ENCODE results near the gene CPNE9.

CPNE9 gene

DNA sequence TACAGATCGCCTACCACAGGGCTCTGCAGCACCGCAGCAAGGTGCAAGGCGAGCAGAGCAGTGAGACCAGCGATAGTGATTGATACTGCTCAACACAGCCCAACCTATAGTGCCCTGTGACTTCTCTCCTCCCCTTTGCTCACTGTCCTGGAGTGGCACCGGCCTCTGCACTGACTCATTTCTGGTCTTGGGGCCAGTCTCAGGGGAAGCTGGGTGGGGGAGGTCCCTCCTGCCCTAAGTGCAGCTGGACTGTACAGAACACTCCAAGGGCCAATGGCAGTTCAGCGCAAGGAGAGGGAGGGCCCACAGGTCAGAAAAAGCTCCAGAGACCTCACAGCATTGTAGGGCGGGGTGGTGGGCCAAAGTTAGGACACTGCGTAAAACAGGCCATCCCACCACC is 43.6 kb downstream of the CPNE9 start:
- Histone ChIP-seq H3K36me3 (peaks cover 37% of the 10 kb centered on the region), H3K27me3 (no peaks in the 10 kb centered on the region), H3K4me3 (ENCODE audit: low read depth, low read length) (no peak overlapping the region), H3K4me1 (no peaks in the 10 kb centered on the region), H3K9me3 (no peaks in the 10 kb centered on the region)
- DNase-seq: no peak
- TF ChIP-seq, protein P1, sequence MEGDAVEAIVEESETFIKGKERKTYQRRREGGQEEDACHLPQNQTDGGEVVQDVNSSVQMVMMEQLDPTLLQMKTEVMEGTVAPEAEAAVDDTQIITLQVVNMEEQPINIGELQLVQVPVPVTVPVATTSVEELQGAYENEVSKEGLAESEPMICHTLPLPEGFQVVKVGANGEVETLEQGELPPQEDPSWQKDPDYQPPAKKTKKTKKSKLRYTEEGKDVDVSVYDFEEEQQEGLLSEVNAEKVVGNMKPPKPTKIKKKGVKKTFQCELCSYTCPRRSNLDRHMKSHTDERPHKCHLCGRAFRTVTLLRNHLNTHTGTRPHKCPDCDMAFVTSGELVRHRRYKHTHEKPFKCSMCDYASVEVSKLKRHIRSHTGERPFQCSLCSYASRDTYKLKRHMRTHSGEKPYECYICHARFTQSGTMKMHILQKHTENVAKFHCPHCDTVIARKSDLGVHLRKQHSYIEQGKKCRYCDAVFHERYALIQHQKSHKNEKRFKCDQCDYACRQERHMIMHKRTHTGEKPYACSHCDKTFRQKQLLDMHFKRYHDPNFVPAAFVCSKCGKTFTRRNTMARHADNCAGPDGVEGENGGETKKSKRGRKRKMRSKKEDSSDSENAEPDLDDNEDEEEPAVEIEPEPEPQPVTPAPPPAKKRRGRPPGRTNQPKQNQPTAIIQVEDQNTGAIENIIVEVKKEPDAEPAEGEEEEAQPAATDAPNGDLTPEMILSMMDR (IDR thresholded peaks at IDR 0.05; ENCODE audit: low read depth, low read length): no peak

DNA sequence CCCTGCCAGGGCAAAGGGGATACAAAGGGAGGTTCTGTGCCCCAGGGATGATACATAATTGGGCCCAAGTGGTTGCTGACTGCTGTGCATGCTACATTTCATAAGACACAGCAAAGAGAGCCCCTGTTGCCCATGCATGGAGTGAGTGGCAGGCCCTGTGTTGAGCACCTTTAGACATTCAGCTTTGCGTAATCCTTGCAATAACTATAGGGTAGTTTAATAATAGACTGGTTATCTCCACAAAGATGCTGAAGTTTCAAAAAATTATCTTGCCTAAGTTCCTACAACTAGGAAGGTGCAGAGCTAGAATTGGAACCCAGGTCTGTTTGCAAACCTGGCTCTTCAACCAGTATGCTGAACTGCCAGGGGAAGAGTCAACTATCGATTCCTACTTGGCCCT is 44.4 kb downstream of the CPNE9 start:
- H3K36me3 ChIP-seq: peaks cover 32% of the 10 kb centered on the region
- H3K9me3 ChIP-seq: no peaks in the 10 kb centered on the region
- no peaks in the 10 kb centered on the region for H3K27me3 ChIP-seq
- no peak overlapping the region for H3K4me3 ChIP-seq (ENCODE audit: low read depth, low read length)
- H3K4me1 ChIP-seq: no peaks in the 10 kb centered on the region
- TF ChIP-seq, protein P1 (IDR thresholded peaks at IDR 0.05; ENCODE audit: low read depth, low read length): no peak
- no peak for DNase-seq

DNA sequence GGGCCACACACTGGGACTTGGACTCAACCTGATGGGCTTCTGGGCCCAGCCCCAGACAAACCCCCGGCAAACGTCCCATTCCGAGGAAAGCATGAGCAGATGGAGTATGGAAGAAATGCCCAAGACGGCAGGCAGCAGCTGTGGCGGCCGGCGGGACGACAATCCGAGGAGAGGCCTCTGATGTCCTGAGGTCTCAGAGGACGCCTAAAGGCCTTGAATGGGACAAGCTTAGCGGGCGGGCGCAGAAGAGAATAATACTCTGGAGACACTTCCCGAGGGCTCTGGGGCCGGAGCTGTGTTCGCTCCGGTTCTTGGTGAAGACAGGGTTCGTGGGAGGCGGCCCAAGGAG is 45.6 kb downstream of the CPNE9 start:
- Histone ChIP-seq H3K36me3 (peaks cover 22% of the 10 kb centered on the region), H3K9me3 (no peaks in the 10 kb centered on the region), H3K4me1 (no peaks in the 10 kb centered on the region), H3K27me3 (no peaks in the 10 kb centered on the region), H3K4me3 (ENCODE audit: low read depth, low read length) (peak overlapping the region; percentile 74)
- TF ChIP-seq, protein P1 (IDR thresholded peaks at IDR 0.05; ENCODE audit: low read depth, low read length): no peak
- DNase-seq: peak; percentile 22

DNA sequence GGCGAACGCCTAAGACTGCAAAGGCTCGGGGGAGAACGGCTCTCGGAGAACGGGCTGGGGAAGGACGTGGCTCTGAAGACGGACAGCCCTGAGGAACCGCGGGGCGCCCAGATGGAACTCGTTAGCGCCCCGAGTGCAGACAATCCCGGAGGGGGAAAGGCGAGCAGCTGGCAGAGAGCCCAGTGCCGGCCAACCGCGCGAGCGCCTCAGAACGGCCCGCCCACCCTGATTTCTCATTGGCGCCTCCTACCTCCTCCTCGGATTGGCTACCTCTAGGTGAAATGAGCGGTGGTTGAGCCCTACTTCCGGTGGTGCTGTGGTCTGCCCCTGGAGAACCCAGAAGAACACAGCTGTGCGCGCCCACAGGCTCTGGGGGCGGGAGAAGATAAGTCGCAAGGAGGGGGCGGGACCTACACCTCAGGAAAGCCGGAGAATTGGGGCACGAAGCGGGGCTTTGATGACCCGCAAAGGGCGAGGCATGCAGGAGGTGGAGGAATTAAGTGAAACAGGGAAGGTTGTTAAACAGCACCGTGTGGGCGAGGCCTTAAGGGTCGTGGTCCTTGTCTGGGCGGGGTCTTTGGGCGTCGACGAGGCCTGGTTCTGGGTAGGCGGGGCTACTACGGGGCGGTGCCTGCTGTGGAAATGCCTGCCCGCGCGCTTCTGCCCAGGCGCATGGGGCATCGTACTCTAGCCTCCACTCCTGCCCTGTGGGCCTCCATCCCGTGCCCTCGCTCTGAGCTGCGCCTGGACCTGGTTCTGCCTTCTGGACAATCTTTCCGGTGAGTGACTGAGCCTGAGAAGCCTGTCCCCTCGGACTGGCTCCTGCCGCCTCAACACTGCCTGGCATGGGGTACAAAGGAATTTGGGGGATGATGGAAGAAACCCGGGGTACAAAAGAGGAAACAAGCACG is 46.3 kb downstream of the CPNE9 start, which contains the start of gene OGG1:
Gene OGG1, plus strand, starts transcription at position 308 of the 911 bp plus-strand sequence. Its CDS starts 335 bp downstream, at position 643.
- TF ChIP-seq, protein P1 (IDR thresholded peaks at IDR 0.05; ENCODE audit: low read depth, low read length): no peak

DNA sequence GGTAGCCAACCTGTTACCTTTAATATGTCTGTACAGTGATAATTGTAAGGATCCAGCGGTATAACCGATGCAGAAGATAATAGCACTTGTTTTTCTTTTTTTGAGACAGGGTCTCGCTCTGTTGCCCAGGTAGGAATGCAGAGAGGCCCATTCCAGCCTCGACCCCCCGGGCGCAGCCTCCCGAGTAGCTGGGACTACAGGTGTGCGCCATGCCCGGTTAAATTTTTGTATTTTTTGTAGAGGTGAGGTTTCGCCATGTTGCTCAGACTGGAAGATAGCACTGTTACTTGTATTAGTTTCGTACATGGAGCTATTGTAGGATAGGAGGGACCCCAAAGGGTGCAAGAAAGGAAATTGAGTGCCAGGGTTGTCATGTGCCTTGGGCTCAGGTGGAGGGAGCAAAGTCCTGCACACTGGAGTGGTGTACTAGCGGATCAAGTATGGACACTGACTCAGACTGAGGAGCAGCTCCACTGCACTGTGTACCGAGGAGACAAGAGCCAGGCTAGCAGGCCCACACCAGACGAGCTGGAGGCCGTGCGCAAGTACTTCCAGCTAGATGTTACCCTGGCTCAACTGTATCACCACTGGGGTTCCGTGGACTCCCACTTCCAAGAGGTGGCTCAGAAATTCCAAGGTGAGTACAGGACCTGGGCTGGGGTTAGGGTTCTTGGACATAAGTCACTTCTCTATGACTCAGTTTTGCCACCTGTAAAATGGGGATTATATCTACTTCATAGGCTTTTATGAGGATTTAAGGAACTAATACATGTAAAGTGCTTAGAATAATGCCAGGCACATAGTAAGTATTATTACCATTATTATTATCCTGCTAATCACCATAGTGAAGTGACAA is 47.2 kb downstream of the CPNE9 start:
- DNase-seq: no peak
- H3K4me3 ChIP-seq (ENCODE audit: low read depth, low read length): peak overlapping the region; percentile 74
- H3K9me3 ChIP-seq: no peaks in the 10 kb centered on the region
- TF ChIP-seq, protein P1 (IDR thresholded peaks at IDR 0.05; ENCODE audit: low read depth, low read length): no peak
- H3K27me3 ChIP-seq: no peaks in the 10 kb centered on the region
- peaks cover 9% of the 10 kb centered on the region for H3K36me3 ChIP-seq
- no peaks in the 10 kb centered on the region for H3K4me1 ChIP-seq

More for the DNA sequence above, 46.3 kb downstream of the CPNE9 start, which contains the start of gene OGG1:
- H3K27me3 ChIP-seq: no peaks in the 10 kb centered on the region
- peaks cover 18% of the 10 kb centered on the region for H3K36me3 ChIP-seq
- H3K4me3 ChIP-seq (ENCODE audit: low read depth, low read length): peak within 1 kb of the TSS; percentile 74
- DNase-seq: peak; percentile 93
- no peaks in the 10 kb centered on the region for H3K9me3 ChIP-seq
- no peaks in the 10 kb centered on the region for H3K4me1 ChIP-seq
